Choroid plexus epithelial cell (primary cell): ENCODE data around the gene TRABD2B.

Experiments used
- DNase-seq: peaks from one replicate; pipeline ENCODE4 v3.0.0-alpha.2; 2010; ENCODE audit warnings: low read depth
- H3K4me3 ChIP-seq: 2 replicates; pipeline ENCODE4 v1.5.1; 2011; ENCODE audit warnings: low read depth, mild to moderate bottlenecking, control low read depth, low read length, moderate library complexity
- CTCF ChIP-seq: conservative IDR thresholded peaks from 2 replicates; pipeline ENCODE4 v1.5.1; 2011; ENCODE audit warnings: low read depth, mild to moderate bottlenecking, control low read depth, inconsistent platforms, low read length, moderate library complexity

The TRABD2B gene

GRCh38 chr1:47727697-47728085, 269.5 kb downstream of the TRABD2B start:
- no peak for TF ChIP-seq CTCF
- no peak overlapping the region for H3K4me3 ChIP-seq
- no peak for DNase-seq

GRCh38 chr1:47727051-47727696, 270.0 kb downstream of the TRABD2B start:
- peak; percentile 25 for DNase-seq
- H3K4me3 ChIP-seq, result no peak overlapping the region

GRCh38 chr1:47725992-47726855, 271.0 kb downstream of the TRABD2B start:
- DNase-seq, result peak; percentile 90

More at GRCh38 chr1:47727051-47727696, 270.0 kb downstream of the TRABD2B start:
- TF ChIP-seq CTCF, result no peak

GRCh38 chr1:47725511-47725991, 271.6 kb downstream of the TRABD2B start:
- DNase-seq, result no peak
- H3K4me3 ChIP-seq, result peak overlapping the region; percentile 20
- no peak for TF ChIP-seq CTCF

More at GRCh38 chr1:47725992-47726855, 271.0 kb downstream of the TRABD2B start:
- H3K4me3 ChIP-seq, result peak overlapping the region; percentile 20
- TF ChIP-seq CTCF, result peak; percentile 97

GRCh38 chr1:47725000-47725473, 272.1 kb downstream of the TRABD2B start:
- DNase-seq, result peak; percentile 23
- TF ChIP-seq CTCF, result peak; percentile 28
- no peak overlapping the region for H3K4me3 ChIP-seq

GRCh38 chr1:47724432-47724999, 272.7 kb downstream of the TRABD2B start:
- no peak for TF ChIP-seq CTCF
- DNase-seq, result no peak
- H3K4me3 ChIP-seq, result no peak overlapping the region
